Smooth muscle cell (in vitro differentiated cells): ENCODE measurements around the gene SLC38A1. TPM values are rescaled to one million over a fixed set of nuclear protein-coding genes. Genes with fewer than 3 reads are reported as not detected.

Experiments
- DNase-seq: peaks from one replicate; lab custom pipeline; 2025; ENCODE audit not compliant: unreplicated experiment; lab: John Stamatoyannopoulos, UW
- H2AFZ ChIP-seq: fragments of 200-600 bp; sonication (generic); 2 replicates; pipeline ENCODE4 v1.6.0; 2016; ENCODE audit warnings: antibody characterized with exemption, low read depth, mild to moderate bottlenecking
- H3F3A ChIP-seq: fragments of 200-600 bp; sonication (generic); 2 replicates; pipeline ENCODE4 v1.6.0; 2017; ENCODE audit warnings: antibody characterized with exemption, low read depth
- H3K27ac ChIP-seq: fragments of 200-600 bp; sonication (generic); 2 replicates; pipeline ENCODE4 v1.5.1; 2016; ENCODE audit warnings: low read depth, mild to moderate bottlenecking
- H3K27me3 ChIP-seq: fragments of 200-600 bp; sonication (generic); 2 replicates; pipeline ENCODE4 v1.6.1; 2016; ENCODE audit warnings: low read depth, mild to moderate bottlenecking
- H3K36me3 ChIP-seq: fragments of 200-600 bp; sonication (generic); 2 replicates; pipeline ENCODE4 v1.5.1; 2016; ENCODE audit warnings: low read depth
- H3K4me1 ChIP-seq: fragments of 200-600 bp; sonication (generic); 2 replicates; pipeline ENCODE4 v1.5.1; 2016; ENCODE audit warnings: low read depth
- H3K4me2 ChIP-seq: fragments of 200-600 bp; sonication (generic); 2 replicates; pipeline ENCODE4 v1.6.0; 2016; ENCODE audit warnings: mild to moderate bottlenecking
- H3K4me3 ChIP-seq: fragments of 200-600 bp; sonication (generic); 2 replicates; pipeline ENCODE4 v1.5.1; 2016; ENCODE audit warnings: mild to moderate bottlenecking
- H3K79me2 ChIP-seq: fragments of 200-600 bp; sonication (generic); 2 replicates; pipeline ENCODE4 v1.6.0; 2016; ENCODE audit warnings: low read depth, mild to moderate bottlenecking
- H3K9ac ChIP-seq: fragments of 200-600 bp; sonication (generic); 2 replicates; pipeline ENCODE4 v1.6.0; 2016; ENCODE audit warnings: low read depth
- H3K9me3 ChIP-seq: fragments of 200-600 bp; sonication (generic); replicated peaks from 2 replicates; pipeline ENCODE4 v1.5.1; 2016; ENCODE audit warnings: low read depth
- H4K20me1 ChIP-seq: fragments of 200-600 bp; sonication (generic); 2 replicates; pipeline ENCODE4 v1.6.0; 2016; ENCODE audit warnings: low read depth
- CTCF ChIP-seq: fragments of 200-600 bp; sonication (generic); IDR thresholded peaks from 2 replicates; pipeline ENCODE4 v1.5.1; 2017; ENCODE audit warnings: borderline replicate concordance, mild to moderate bottlenecking, antibody characterized with exemption; ENCODE audit not compliant: insufficient read depth, poor library complexity, severe bottlenecking
- whole genome bisulfite sequencing: methylation state at CpG from one replicate; pipeline ENCODE4 v1.1.7; 2016; ENCODE audit warnings: low lambda C conversion rate; 5-methylcytosine and 5-hydroxymethylcytosine counted together
- polyA plus RNA-seq: library from polyadenylated mRNA; unstranded; fragments of >200 nt; fragmentation: Nextera tagmentation; extraction: Ambion mirVana; gene quantifications from 2 replicates; pipeline ENCODE4 v1.2.1, GENCODE V29; 2016
- total RNA-seq: library from RNA; depleted of rRNA; stranded (reverse); fragments of >200 nt; gene quantifications from 2 replicates; pipeline ENCODE4 v1.2.3, GENCODE V29; 2014

The SLC38A1 gene
- total and polyA plus RNA-seq, 2 experiments from 2014 or later = 23.5 to 85.8 TPM

GRCh38 chr12:46150735-46151134, 118.1 kb downstream of the SLC38A1 start:
- H3K27ac ChIP-seq = peak overlapping the region; percentile 23
- H3K27me3 ChIP-seq = no peaks in the 10 kb centered on the region
- no peaks in the 10 kb centered on the region for H3K36me3 ChIP-seq
- no peak overlapping the region for H3K4me3 ChIP-seq
- no peak overlapping the region for H3K9ac ChIP-seq
- TF ChIP-seq CTCF = no peak
- no peaks in the 10 kb centered on the region for H3K9me3 ChIP-seq
- DNase-seq = no peak
- 51% methylated on average over 3 of the region's 3 CpGs for WGBS
- peak overlapping the region; percentile 62 for H2AFZ ChIP-seq
- peaks cover 19% of the 10 kb centered on the region for H3F3A ChIP-seq
- no peaks in the 10 kb centered on the region for H3K79me2 ChIP-seq
- peaks cover 28% of the 10 kb centered on the region for H3K4me1 ChIP-seq
- peak overlapping the region; percentile 14 for H3K4me2 ChIP-seq
- no peaks in the 10 kb centered on the region for H4K20me1 ChIP-seq

GRCh38 chr12:46149905-46150304, 118.9 kb downstream of the SLC38A1 start:
- DNase-seq = no peak

GRCh38 chr12:46149079-46149464, 119.8 kb downstream of the SLC38A1 start:
- H3K4me1 ChIP-seq = peaks cover 14% of the 10 kb centered on the region
- WGBS = 87% methylated on average over 2 of the region's 2 CpGs
- no peak for TF ChIP-seq CTCF
- H3F3A ChIP-seq = peaks cover 7% of the 10 kb centered on the region
- no peak overlapping the region for H2AFZ ChIP-seq
- peak overlapping the region; percentile 76 for H3K27ac ChIP-seq
- DNase-seq = no peak
- no peaks in the 10 kb centered on the region for H3K9me3 ChIP-seq
- H3K36me3 ChIP-seq = no peaks in the 10 kb centered on the region
- no peaks in the 10 kb centered on the region for H3K79me2 ChIP-seq
- H4K20me1 ChIP-seq = no peaks in the 10 kb centered on the region
- H3K4me2 ChIP-seq = peak overlapping the region; percentile 56
- peak overlapping the region; percentile 34 for H3K9ac ChIP-seq
- H3K4me3 ChIP-seq = no peak overlapping the region
- H3K27me3 ChIP-seq = no peaks in the 10 kb centered on the region

More at GRCh38 chr12:46149905-46150304, 118.9 kb downstream of the SLC38A1 start:
- Histone ChIP-seq H3K4me2 (peak overlapping the region; percentile 14), H3F3A (peaks cover 13% of the 10 kb centered on the region), H3K9ac (no peak overlapping the region), H3K4me3 (no peak overlapping the region), H2AFZ (peak overlapping the region; percentile 62), H4K20me1 (no peaks in the 10 kb centered on the region), H3K79me2 (no peaks in the 10 kb centered on the region), H3K27me3 (no peaks in the 10 kb centered on the region), H3K4me1 (peaks cover 22% of the 10 kb centered on the region), H3K27ac (peak overlapping the region; percentile 76), H3K9me3 (no peaks in the 10 kb centered on the region), H3K36me3 (no peaks in the 10 kb centered on the region)
- no peak for TF ChIP-seq CTCF
- 97% methylated on average over 1 of the region's 1 CpG for WGBS
